Fibroblast of mammary gland (primary cell): ENCODE data around the gene OPCML.

Source experiments
- DNase-seq: peaks from one replicate; pipeline ENCODE4 v3.0.0-alpha.2; 2010; ENCODE audit warnings: low read depth
- H3K4me3 ChIP-seq: 2 replicates; pipeline ENCODE4 v1.5.1; 2011; ENCODE audit warnings: low read depth, mild to moderate bottlenecking, low read length, moderate library complexity; ENCODE audit not compliant: control insufficient read depth
- CTCF ChIP-seq: conservative IDR thresholded peaks from 2 replicates; pipeline ENCODE4 v1.5.1; 2011; ENCODE audit warnings: low read depth, low read length, inconsistent platforms; ENCODE audit not compliant: control insufficient read depth, insufficient read depth

The OPCML gene

GRCh38 chr11:133081020-133081419 is 451.3 kb downstream of the OPCML start:
- TF ChIP-seq CTCF: no peak
- DNase-seq: no peak
- no peak overlapping the region for H3K4me3 ChIP-seq

GRCh38 chr11:133078591-133079404 is 453.5 kb downstream of the OPCML start:
- H3K4me3 ChIP-seq: no peak overlapping the region
- peak; percentile 37 for DNase-seq
- peak; percentile 73 for TF ChIP-seq CTCF

GRCh38 chr11:133078012-133078411 is 454.3 kb downstream of the OPCML start:
- DNase-seq: no peak
- no peak overlapping the region for H3K4me3 ChIP-seq
- no peak for TF ChIP-seq CTCF

- DNase-seq: no peak
- TF ChIP-seq CTCF: no peak
- H3K4me3 ChIP-seq: no peak overlapping the region
These were observed 456.9 kb downstream of the OPCML start for GRCh38 chr11:133075351-133075750.

- no peak overlapping the region for H3K4me3 ChIP-seq
- no peak for TF ChIP-seq CTCF
- DNase-seq: no peak
These were observed 459.3 kb downstream of the OPCML start for GRCh38 chr11:133072858-133073582.

GRCh38 chr11:133072378-133072777 is 459.9 kb downstream of the OPCML start:
- TF ChIP-seq CTCF: no peak
- no peak overlapping the region for H3K4me3 ChIP-seq
- no peak for DNase-seq
